HL-60 (cell line): ENCODE results near the gene NAV2.

Experiments
- DNase-seq, 2 experiments: peaks; one replicate each; pipeline ENCODE4 v3.0.0-alpha.2; 2010 to 2020; ENCODE audit warnings: low read depth in 1 of 2, low spot score in 1 of 2
- H3K27ac ChIP-seq: fragments of 250-450 bp; sonication (Bioruptor Pico); replicated peaks from 2 replicates; pipeline ENCODE4 v1.5.1; 2020; ENCODE audit warnings: mild to moderate bottlenecking, moderate library complexity
- H3K27me3 ChIP-seq: fragments of 250-450 bp; sonication (Bioruptor Pico); 2 replicates; pipeline ENCODE4 v1.5.1; 2021; ENCODE audit warnings: mild to moderate bottlenecking, moderate library complexity; ENCODE audit not compliant: insufficient read depth, poor library complexity, severe bottlenecking
- H3K4me3 ChIP-seq: replicated peaks from 2 replicates; pipeline ENCODE4 v1.5.1; 2011; ENCODE audit warnings: mild to moderate bottlenecking, control low read depth, low read length; ENCODE audit not compliant: insufficient read depth
- CTCF ChIP-seq: IDR thresholded peaks from one replicate; pipeline ENCODE4 v1.5.1; 2011; ENCODE audit warnings: low read length, control low read depth, inconsistent platforms; ENCODE audit not compliant: insufficient read depth
- GABPA ChIP-seq: IDR thresholded peaks from 2 replicates; pipeline ENCODE4 v1.6.1; 2012; ENCODE audit warnings: low read depth
- POLR2AphosphoS5 ChIP-seq: IDR thresholded peaks from 2 replicates; pipeline ENCODE4 v1.6.1; 2012; ENCODE audit warnings: low read depth
- REST ChIP-seq: IDR thresholded peaks from 2 replicates; pipeline ENCODE4 v1.6.1; 2012; ENCODE audit warnings: low read depth; ENCODE audit not compliant: insufficient replicate concordance
- SPI1 ChIP-seq: IDR thresholded peaks from 2 replicates; pipeline ENCODE4 v1.6.1; 2012; ENCODE audit warnings: low read depth, mild to moderate bottlenecking, borderline replicate concordance

The NAV2 gene

GRCh38 chr11:19718951-19719350, 6.3 kb downstream of the NAV2 start:
- H3K27ac ChIP-seq: no peak overlapping the region
- H3K27me3 ChIP-seq: peaks cover 18% of the 10 kb centered on the region
- no peak for TF ChIP-seq POLR2AphosphoS5
- no peak for TF ChIP-seq CTCF
- no peak for TF ChIP-seq GABPA
- TF ChIP-seq REST: no peak
- TF ChIP-seq SPI1: no peak
- no peak overlapping the region for H3K4me3 ChIP-seq
- no peak for DNase-seq

- no peak overlapping the region for H3K27ac ChIP-seq
- DNase-seq: no peak
- no peak overlapping the region for H3K4me3 ChIP-seq
- peaks cover 11% of the 10 kb centered on the region for H3K27me3 ChIP-seq
- TF ChIP-seq SPI1 (no peak), CTCF (no peak), POLR2AphosphoS5 (no peak)
Measured at GRCh38 chr11:19719960-19720359, 7.3 kb downstream of the NAV2 start.

GRCh38 chr11:19721176-19721575, 8.5 kb downstream of the NAV2 start:
- Histone ChIP-seq H3K27me3 (no peaks in the 10 kb centered on the region), H3K27ac (no peak overlapping the region), H3K4me3 (no peak overlapping the region)
- TF ChIP-seq CTCF (no peak), GABPA (no peak), SPI1 (no peak), POLR2AphosphoS5 (no peak), REST (no peak)
- DNase-seq: no peak

- DNase-seq: no peak
- TF ChIP-seq POLR2AphosphoS5 (no peak), CTCF (no peak), GABPA (no peak), SPI1 (no peak), REST (no peak)
- H3K27me3 ChIP-seq: no peaks in the 10 kb centered on the region
- H3K4me3 ChIP-seq: no peak overlapping the region
- H3K27ac ChIP-seq: no peak overlapping the region
Measured at GRCh38 chr11:19722702-19723101, 10.1 kb downstream of the NAV2 start.
